PC-9 (cell line): Measurements from ENCODE around the gene CA4.

Experiments used
- EZH2 ChIP-seq: fragments of 200-600 bp; sonication (generic); IDR thresholded peaks from 2 replicates; pipeline ENCODE4 v1.8.0; 2017; ENCODE audit warnings: antibody characterized with exemption, low read depth
- TF ChIP-seq, protein P1 (sequence below): fragments of 200-600 bp; sonication (generic); conservative IDR thresholded peaks from 2 replicates; pipeline ENCODE4 v1.6.1; 2017; ENCODE audit warnings: mixed run types, antibody characterized with exemption, mild to moderate bottlenecking, moderate library complexity

DNA sequence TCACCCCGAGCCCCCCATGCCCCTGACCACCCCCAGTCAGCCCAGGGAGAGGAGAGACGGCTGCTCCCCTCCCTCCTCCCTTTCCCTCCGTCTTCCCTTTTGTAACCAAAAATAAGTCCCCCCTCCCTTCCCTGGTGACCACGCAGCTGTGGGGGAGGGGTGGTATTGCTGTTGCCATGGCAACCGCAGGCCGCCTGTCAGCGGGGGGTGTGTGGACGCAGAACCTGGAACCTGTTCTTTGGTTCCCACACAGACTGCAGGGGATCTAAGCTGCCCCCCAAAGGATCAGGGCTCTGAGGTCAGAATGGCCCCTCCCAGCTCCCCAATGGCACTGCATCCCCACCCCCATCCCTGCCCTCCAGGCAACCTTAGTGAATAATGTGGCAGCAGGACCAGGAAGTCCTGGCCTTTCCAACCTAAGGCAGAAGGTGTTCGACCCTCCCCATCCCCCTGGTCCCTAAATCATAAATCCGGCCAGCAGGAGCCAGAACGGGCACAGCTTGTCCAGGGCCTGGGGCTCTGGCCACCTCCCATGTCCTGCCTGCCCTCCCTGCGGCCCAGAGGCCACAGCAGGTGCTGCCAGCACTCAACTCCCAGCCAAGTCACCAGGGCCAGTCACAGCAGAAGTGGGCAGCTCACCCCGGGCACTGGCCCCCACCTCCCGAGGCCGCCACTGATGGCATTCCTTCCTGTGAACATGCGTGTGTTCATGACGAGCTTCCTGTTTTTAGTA lies 12.0 kb downstream of the CA4 start:
- TF ChIP-seq, protein P1, sequence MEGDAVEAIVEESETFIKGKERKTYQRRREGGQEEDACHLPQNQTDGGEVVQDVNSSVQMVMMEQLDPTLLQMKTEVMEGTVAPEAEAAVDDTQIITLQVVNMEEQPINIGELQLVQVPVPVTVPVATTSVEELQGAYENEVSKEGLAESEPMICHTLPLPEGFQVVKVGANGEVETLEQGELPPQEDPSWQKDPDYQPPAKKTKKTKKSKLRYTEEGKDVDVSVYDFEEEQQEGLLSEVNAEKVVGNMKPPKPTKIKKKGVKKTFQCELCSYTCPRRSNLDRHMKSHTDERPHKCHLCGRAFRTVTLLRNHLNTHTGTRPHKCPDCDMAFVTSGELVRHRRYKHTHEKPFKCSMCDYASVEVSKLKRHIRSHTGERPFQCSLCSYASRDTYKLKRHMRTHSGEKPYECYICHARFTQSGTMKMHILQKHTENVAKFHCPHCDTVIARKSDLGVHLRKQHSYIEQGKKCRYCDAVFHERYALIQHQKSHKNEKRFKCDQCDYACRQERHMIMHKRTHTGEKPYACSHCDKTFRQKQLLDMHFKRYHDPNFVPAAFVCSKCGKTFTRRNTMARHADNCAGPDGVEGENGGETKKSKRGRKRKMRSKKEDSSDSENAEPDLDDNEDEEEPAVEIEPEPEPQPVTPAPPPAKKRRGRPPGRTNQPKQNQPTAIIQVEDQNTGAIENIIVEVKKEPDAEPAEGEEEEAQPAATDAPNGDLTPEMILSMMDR = no peak
- TF ChIP-seq EZH2 = no peak
